Testis (tissue), 2 donors: Measurements from ENCODE around the gene KRT13.

Experiments
- POLR2A ChIP-seq: fragments of 450-650 bp; IDR thresholded peaks from one replicate; pipeline ENCODE4 v1.6.1; 2017; ENCODE audit warnings: antibody characterized with exemption, mild to moderate bottlenecking, moderate library complexity
- TF ChIP-seq, protein P1 (sequence below), 3 experiments: fragments of 450-650 bp in 2 of 3; fragments of 200-600 bp in 1 of 3; sonication (generic) in 1 of 3; IDR thresholded peaks; one replicate each; pipeline ENCODE4 v1.5.1; 2016 to 2019; ENCODE audit warnings: antibody characterized with exemption in 3 of 3, mild to moderate bottlenecking in 2 of 3, moderate library complexity in 1 of 3

GRCh38 chr17:41539071-41539492 is 33.7 kb upstream of the KRT13 start:
- no peak for TF ChIP-seq POLR2A
- TF ChIP-seq, protein P1, sequence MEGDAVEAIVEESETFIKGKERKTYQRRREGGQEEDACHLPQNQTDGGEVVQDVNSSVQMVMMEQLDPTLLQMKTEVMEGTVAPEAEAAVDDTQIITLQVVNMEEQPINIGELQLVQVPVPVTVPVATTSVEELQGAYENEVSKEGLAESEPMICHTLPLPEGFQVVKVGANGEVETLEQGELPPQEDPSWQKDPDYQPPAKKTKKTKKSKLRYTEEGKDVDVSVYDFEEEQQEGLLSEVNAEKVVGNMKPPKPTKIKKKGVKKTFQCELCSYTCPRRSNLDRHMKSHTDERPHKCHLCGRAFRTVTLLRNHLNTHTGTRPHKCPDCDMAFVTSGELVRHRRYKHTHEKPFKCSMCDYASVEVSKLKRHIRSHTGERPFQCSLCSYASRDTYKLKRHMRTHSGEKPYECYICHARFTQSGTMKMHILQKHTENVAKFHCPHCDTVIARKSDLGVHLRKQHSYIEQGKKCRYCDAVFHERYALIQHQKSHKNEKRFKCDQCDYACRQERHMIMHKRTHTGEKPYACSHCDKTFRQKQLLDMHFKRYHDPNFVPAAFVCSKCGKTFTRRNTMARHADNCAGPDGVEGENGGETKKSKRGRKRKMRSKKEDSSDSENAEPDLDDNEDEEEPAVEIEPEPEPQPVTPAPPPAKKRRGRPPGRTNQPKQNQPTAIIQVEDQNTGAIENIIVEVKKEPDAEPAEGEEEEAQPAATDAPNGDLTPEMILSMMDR (IDR thresholded peaks at IDR 0.05) = no peak
